HEK293 (cell line): ENCODE data around the gene ZNF785.

Experiments
- GLIS2 ChIP-seq: fragments of 450-650 bp; formaldehyde crosslinking; IDR thresholded peaks from 2 replicates; pipeline ENCODE4 v1.5.1; 2016; ENCODE audit warnings: missing biosample characterization, missing genetic modification characterization
- HOXA7 ChIP-seq: sonication (generic); formaldehyde crosslinking; IDR thresholded peaks from 2 replicates; pipeline ENCODE4 v1.8.1; 2022; ENCODE audit warnings: missing genetic modification reagents, borderline replicate concordance
- KLF10 ChIP-seq: fragments of 450-650 bp; IDR thresholded peaks from 2 replicates; pipeline ENCODE4 v1.5.1; 2018; ENCODE audit warnings: missing biosample characterization, mild to moderate bottlenecking, missing genetic modification characterization
- YY1 ChIP-seq: fragments of 450-650 bp; formaldehyde crosslinking; IDR thresholded peaks from 2 replicates; pipeline ENCODE4 v1.5.1; 2018; ENCODE audit warnings: missing biosample characterization, missing genetic modification characterization
- ZBTB1 ChIP-seq: fragments of 450-650 bp; formaldehyde crosslinking; IDR thresholded peaks from 2 replicates; pipeline ENCODE4 v1.5.1; 2016; ENCODE audit warnings: missing biosample characterization, missing genetic modification characterization
- ZBTB11 ChIP-seq: fragments of 450-650 bp; formaldehyde crosslinking; conservative IDR thresholded peaks from 2 replicates; pipeline ENCODE4 v1.5.1; 2016; ENCODE audit warnings: low read depth, missing biosample characterization, missing genetic modification characterization
- ZBTB21 ChIP-seq: fragments of 450-650 bp; formaldehyde crosslinking; IDR thresholded peaks from 2 replicates; pipeline ENCODE4 v1.5.1; 2017; ENCODE audit warnings: missing biosample characterization, missing genetic modification characterization
- ZFP3 ChIP-seq: fragments of 450-650 bp; formaldehyde crosslinking; IDR thresholded peaks from 2 replicates; pipeline ENCODE4 v1.5.1; 2016; ENCODE audit warnings: low read depth, missing biosample characterization, missing genetic modification characterization
- ZNF175 ChIP-seq: fragments of 450-650 bp; formaldehyde crosslinking; IDR thresholded peaks from 2 replicates; pipeline ENCODE4 v1.5.1; 2016; ENCODE audit warnings: missing biosample characterization, missing genetic modification characterization
- ZNF239 ChIP-seq: fragments of 450-650 bp; formaldehyde crosslinking; IDR thresholded peaks from 2 replicates; pipeline ENCODE4 v1.5.1; 2016; ENCODE audit warnings: missing biosample characterization, missing genetic modification characterization
- ZNF362 ChIP-seq: fragments of 450-650 bp; formaldehyde crosslinking; IDR thresholded peaks from 2 replicates; pipeline ENCODE4 v1.5.1; 2016; ENCODE audit warnings: missing biosample characterization, missing genetic modification characterization
- TF ChIP-seq, protein P1 (sequence below): fragments of 450-650 bp; formaldehyde crosslinking; IDR thresholded peaks from 2 replicates; pipeline ENCODE4 v1.5.1; 2016; ENCODE audit warnings: missing biosample characterization, missing genetic modification characterization

- TF ChIP-seq ZBTB11 (tag by site-specific recombination) (no peak), YY1 (tag by site-specific recombination) (no peak), ZNF362 (tag by site-specific recombination) (no peak), ZNF239 (tag by site-specific recombination) (no peak), KLF10 (no peak), ZNF175 (tag by site-specific recombination) (no peak), GLIS2 (tag by site-specific recombination) (no peak), ZFP3 (no peak), ZBTB21 (tag by site-specific recombination) (no peak), ZBTB1 (tag by site-specific recombination) (no peak), HOXA7 (CRISPR knock-in tag) (no peak)
- TF ChIP-seq, protein P1, sequence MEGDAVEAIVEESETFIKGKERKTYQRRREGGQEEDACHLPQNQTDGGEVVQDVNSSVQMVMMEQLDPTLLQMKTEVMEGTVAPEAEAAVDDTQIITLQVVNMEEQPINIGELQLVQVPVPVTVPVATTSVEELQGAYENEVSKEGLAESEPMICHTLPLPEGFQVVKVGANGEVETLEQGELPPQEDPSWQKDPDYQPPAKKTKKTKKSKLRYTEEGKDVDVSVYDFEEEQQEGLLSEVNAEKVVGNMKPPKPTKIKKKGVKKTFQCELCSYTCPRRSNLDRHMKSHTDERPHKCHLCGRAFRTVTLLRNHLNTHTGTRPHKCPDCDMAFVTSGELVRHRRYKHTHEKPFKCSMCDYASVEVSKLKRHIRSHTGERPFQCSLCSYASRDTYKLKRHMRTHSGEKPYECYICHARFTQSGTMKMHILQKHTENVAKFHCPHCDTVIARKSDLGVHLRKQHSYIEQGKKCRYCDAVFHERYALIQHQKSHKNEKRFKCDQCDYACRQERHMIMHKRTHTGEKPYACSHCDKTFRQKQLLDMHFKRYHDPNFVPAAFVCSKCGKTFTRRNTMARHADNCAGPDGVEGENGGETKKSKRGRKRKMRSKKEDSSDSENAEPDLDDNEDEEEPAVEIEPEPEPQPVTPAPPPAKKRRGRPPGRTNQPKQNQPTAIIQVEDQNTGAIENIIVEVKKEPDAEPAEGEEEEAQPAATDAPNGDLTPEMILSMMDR (tag by site-specific recombination): no peak
Observed at GRCh38 chr16:30605158-30605557, 19.7 kb upstream of the ZNF785 start.
